Loucy (cell line): ENCODE measurements around the gene ZNF606.

ENCODE experiments used
- CTCF ChIP-seq: fragments of 200-600 bp; sonication (generic); conservative IDR thresholded peaks from 2 replicates; pipeline ENCODE4 v1.5.1; 2014; ENCODE audit warnings: mild to moderate bottlenecking, antibody characterized with exemption, low read length
- EZH2phosphoT487 ChIP-seq: fragments of 200-600 bp; IDR thresholded peaks from 2 replicates; pipeline ENCODE4 v1.6.1; 2018; ENCODE audit warnings: antibody characterized with exemption, mild to moderate bottlenecking, moderate library complexity, borderline replicate concordance

- TF ChIP-seq CTCF (no peak), EZH2phosphoT487 (no peak)
Observed at GRCh38 chr19:57961785-57962184, 40.8 kb downstream of the ZNF606 start.
